PC-3 (cell line): ENCODE data around the gene DNAJC4.

Experiments used
- CTCF ChIP-seq: fragments of 300-600 bp; sonication (generic); conservative IDR thresholded peaks from 2 replicates; pipeline ENCODE4 v1.5.1; 2017; ENCODE audit warnings: antibody characterized with exemption, low read depth, mild to moderate bottlenecking, low read length
- EZH2phosphoT487 ChIP-seq: fragments of 300-600 bp; sonication (generic); IDR thresholded peaks from 2 replicates; pipeline ENCODE4 v1.6.1; 2018; ENCODE audit warnings: mild to moderate bottlenecking, antibody characterized with exemption, low read length, borderline replicate concordance

- TF ChIP-seq CTCF (no peak), EZH2phosphoT487 (no peak)
Measured at GRCh38 chr11:64198511-64198910, 31.8 kb upstream of the DNAJC4 start.
